Sigmoid colon (tissue), 7 donors: Measurements from ENCODE around the gene WDR90. TPM values are rescaled to one million over a fixed set of nuclear protein-coding genes. Genes with fewer than 3 reads are reported as not detected.

ENCODE experiments used
- DNase-seq: peaks from one replicate; pipeline ENCODE4 v3.0.0-alpha.2; 2019
- H3K27ac ChIP-seq, 4 donors: fragments of 200-600 bp; sonication (generic); one replicate each; pipeline ENCODE4 v1.5.1; 2016 to 2019; ENCODE audit warnings: mild to moderate bottlenecking in 1 of 4
- H3K27me3 ChIP-seq, 3 donors: fragments of 200-600 bp; sonication (generic); one replicate each; pipeline ENCODE4 v1.5.1; 2019; ENCODE audit warnings: mild to moderate bottlenecking in 1 of 3
- H3K36me3 ChIP-seq, 4 donors: fragments of 200-600 bp; sonication (generic); one replicate each; pipeline ENCODE4 v1.5.1; 2016 to 2019
- H3K4me1 ChIP-seq, 4 donors: fragments of 200-600 bp; sonication (generic); one replicate each; pipeline ENCODE4 v1.5.1; 2017 to 2019
- H3K4me3 ChIP-seq, 4 donors: fragments of 200-600 bp; sonication (generic); one replicate each; pipeline ENCODE4 v1.5.1; 2017 to 2019; ENCODE audit warnings: mild to moderate bottlenecking in 2 of 4, moderate library complexity in 1 of 4
- H3K9me3 ChIP-seq, 4 donors: fragments of 200-600 bp in 3 of 4; sonication (generic) in 3 of 4; one replicate each; pipeline versions ENCODE4 v1.5.1 to v1.6.1; 2013 to 2019
- EP300 ChIP-seq, 4 donors: sonication (generic); formaldehyde crosslinking; IDR thresholded peaks; one replicate each; pipeline ENCODE4 v1.6.1; 2017; ENCODE audit warnings: antibody characterized with exemption in 4 of 4
- POLR2A ChIP-seq, 2 donors: fragments of 450-650 bp; IDR thresholded peaks; one replicate each; pipeline ENCODE4 v1.6.1; 2016; ENCODE audit warnings: antibody characterized with exemption in 2 of 2, mild to moderate bottlenecking in 2 of 2, moderate library complexity in 2 of 2
- POLR2AphosphoS5 ChIP-seq, 4 donors: sonication (generic); formaldehyde crosslinking; IDR thresholded peaks; one replicate each; pipeline ENCODE4 v1.6.1; 2017; ENCODE audit warnings: antibody characterized with exemption in 4 of 4
- WGBS, 2 donors: extraction: QIAGEN DNeasy Blood & Tissue Kit; methylation state at CpG; one replicate each; pipeline ENCODE4 v1.1.7; 2013; 5-methylcytosine and 5-hydroxymethylcytosine counted together
- intact Hi-C: fragments of 100-400 bp; cut with DNase I; formaldehyde crosslinking; loops from one replicate; pipeline ENCODE4 v1.15.1; 2023
- polyA plus RNA-seq, 3 donors: library from polyadenylated mRNA; stranded (reverse); fragments of 200-250 nt; gene quantifications; one replicate each; pipeline ENCODE4 v1.2.3, GENCODE V29; 2013
- total RNA-seq, 4 donors: library from RNA; depleted of rRNA; stranded (reverse); fragments of >200 nt; gene quantifications; one replicate each; pipeline ENCODE4 v1.1.0, GENCODE V29; 2016
- TF ChIP-seq, protein P1 (sequence below), 4 experiments: fragments of 450-650 bp in 3 of 4; fragments of 200-600 bp in 1 of 4; IDR thresholded peaks; one replicate each; pipeline ENCODE4 v1.5.1; 2016 to 2019; ENCODE audit warnings: antibody characterized with exemption in 4 of 4, mild to moderate bottlenecking in 3 of 4, moderate library complexity in 2 of 4
- donor health status: healthy with polysubstance abuse.
- donor health status: Bipolar disorder and iron deficiency.
- donor health status: healthy.

WDR90 gene
- total and polyA plus RNA-seq, 7 donors = 5.4 to 49.0 (median 10.3) TPM

GRCh38 chr16:616733-617586 lies 32.2 kb upstream of the WDR90 start:
- DNase-seq = peak; percentile 58
- no peaks in the 10 kb centered on the region for H3K9me3 ChIP-seq
- H3K36me3 ChIP-seq = peaks cover 0 to 4% (median 0%) of the 10 kb centered on the region in 4 donors
- no peak overlapping the region for H3K4me3 ChIP-seq
- TF ChIP-seq, protein P1, sequence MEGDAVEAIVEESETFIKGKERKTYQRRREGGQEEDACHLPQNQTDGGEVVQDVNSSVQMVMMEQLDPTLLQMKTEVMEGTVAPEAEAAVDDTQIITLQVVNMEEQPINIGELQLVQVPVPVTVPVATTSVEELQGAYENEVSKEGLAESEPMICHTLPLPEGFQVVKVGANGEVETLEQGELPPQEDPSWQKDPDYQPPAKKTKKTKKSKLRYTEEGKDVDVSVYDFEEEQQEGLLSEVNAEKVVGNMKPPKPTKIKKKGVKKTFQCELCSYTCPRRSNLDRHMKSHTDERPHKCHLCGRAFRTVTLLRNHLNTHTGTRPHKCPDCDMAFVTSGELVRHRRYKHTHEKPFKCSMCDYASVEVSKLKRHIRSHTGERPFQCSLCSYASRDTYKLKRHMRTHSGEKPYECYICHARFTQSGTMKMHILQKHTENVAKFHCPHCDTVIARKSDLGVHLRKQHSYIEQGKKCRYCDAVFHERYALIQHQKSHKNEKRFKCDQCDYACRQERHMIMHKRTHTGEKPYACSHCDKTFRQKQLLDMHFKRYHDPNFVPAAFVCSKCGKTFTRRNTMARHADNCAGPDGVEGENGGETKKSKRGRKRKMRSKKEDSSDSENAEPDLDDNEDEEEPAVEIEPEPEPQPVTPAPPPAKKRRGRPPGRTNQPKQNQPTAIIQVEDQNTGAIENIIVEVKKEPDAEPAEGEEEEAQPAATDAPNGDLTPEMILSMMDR (IDR thresholded peaks at IDR 0.05) = no peak
- TF ChIP-seq EP300 (IDR thresholded peaks at IDR 0.05) (no peak), POLR2A (IDR thresholded peaks at IDR 0.05) (no peak), POLR2AphosphoS5 (IDR thresholded peaks at IDR 0.05) (no peak)
- 74 to 91% methylated on average over 39 of the region's 39 CpGs for WGBS, 2 donors
- no peak overlapping the region for H3K27ac ChIP-seq
- H3K27me3 ChIP-seq = no peaks in the 10 kb centered on the region
- intact Hi-C loops = no loop called here
- peaks cover 0 to 13% (median 9%) of the 10 kb centered on the region in 4 donors for H3K4me1 ChIP-seq

- Histone ChIP-seq H3K4me1 (peaks cover 0 to 15% (median 10%) of the 10 kb centered on the region in 4 donors), H3K4me3 (no peak overlapping the region), H3K27me3 (no peaks in the 10 kb centered on the region), H3K27ac (no peak overlapping the region), H3K9me3 (no peaks in the 10 kb centered on the region), H3K36me3 (peaks cover 0 to 4% (median 0%) of the 10 kb centered on the region in 4 donors)
- DNase-seq = peak; percentile 57
- intact Hi-C loops = no loop called here
- WGBS, 2 donors = 93% methylated on average over 16 of the region's 16 CpGs
- no peak for TF ChIP-seq POLR2A (IDR thresholded peaks at IDR 0.05)
- TF ChIP-seq EP300 (IDR thresholded peaks at IDR 0.05) = no peak
- TF ChIP-seq, protein P1 (IDR thresholded peaks at IDR 0.05) = no peak
- no peak for TF ChIP-seq POLR2AphosphoS5 (IDR thresholded peaks at IDR 0.05)
Measured at GRCh38 chr16:617855-618254, 31.3 kb upstream of the WDR90 start.

DNA sequence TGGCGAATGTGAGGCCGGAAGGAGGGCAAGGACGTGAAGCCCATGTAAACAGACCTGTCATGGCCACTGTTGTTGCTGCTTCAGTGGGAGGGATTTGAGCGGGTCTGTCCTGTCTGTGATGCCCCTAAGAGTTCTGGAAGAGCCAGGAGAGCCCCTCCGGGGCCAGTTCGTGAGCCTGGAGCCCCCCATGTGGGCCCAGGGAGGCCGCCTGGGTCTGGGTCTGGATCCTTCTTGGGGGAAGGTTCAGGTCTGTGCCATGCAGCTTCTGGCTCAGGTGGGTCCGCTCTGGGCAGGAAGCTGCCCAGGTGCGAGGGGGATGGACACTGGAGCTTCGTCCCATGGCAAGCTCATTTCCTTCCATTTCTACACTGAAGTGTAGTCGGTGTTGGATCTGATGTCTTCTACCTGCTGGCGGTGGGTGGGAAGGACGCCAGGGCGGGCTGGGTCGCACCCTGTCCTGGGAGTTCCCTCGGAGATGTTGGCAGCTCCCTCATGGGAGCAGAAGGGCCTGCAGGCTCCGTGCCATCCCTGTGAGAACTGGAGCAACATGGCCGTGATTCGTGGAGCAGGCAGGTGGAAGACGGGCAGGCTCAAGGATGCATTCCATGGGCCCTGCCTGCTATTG lies 29.6 kb upstream of the WDR90 start:
- intact Hi-C loops = no loop called here
- Histone ChIP-seq H3K36me3 (peaks cover 0 to 4% (median 0%) of the 10 kb centered on the region in 4 donors), H3K27ac (no peak overlapping the region), H3K9me3 (no peaks in the 10 kb centered on the region), H3K4me3 (no peak overlapping the region), H3K27me3 (no peaks in the 10 kb centered on the region), H3K4me1 (peaks cover 0 to 15% (median 10%) of the 10 kb centered on the region in 4 donors)
- 91 to 94% methylated on average over 20 of the region's 20 CpGs for WGBS, 2 donors
- DNase-seq = peak; percentile 58
- TF ChIP-seq POLR2A (IDR thresholded peaks at IDR 0.05) = no peak
- no peak for TF ChIP-seq POLR2AphosphoS5 (IDR thresholded peaks at IDR 0.05)
- TF ChIP-seq, protein P1 (IDR thresholded peaks at IDR 0.05) = no peak
- TF ChIP-seq EP300 (IDR thresholded peaks at IDR 0.05) = no peak

GRCh38 chr16:620700-621525 lies 28.3 kb upstream of the WDR90 start:
- intact Hi-C loops = no loop called here
- TF ChIP-seq POLR2A (IDR thresholded peaks at IDR 0.05) (no peak), EP300 (IDR thresholded peaks at IDR 0.05) (no peak), POLR2AphosphoS5 (IDR thresholded peaks at IDR 0.05) (no peak)
- TF ChIP-seq, protein P1 (IDR thresholded peaks at IDR 0.05) = no peak
- Histone ChIP-seq H3K27ac (peak overlapping the region in 1 of 4 donors; percentile 73), H3K9me3 (no peaks in the 10 kb centered on the region), H3K36me3 (peaks cover 0 to 5% (median 3%) of the 10 kb centered on the region in 4 donors), H3K4me3 (no peak overlapping the region), H3K27me3 (no peaks in the 10 kb centered on the region), H3K4me1 (peaks cover 0 to 15% (median 10%) of the 10 kb centered on the region in 4 donors)
- 88 to 93% methylated on average over 41 of the region's 41 CpGs for WGBS, 2 donors
- no peak for DNase-seq
